ENCODE measurements around the gene ATCAY. TPM values are rescaled to one million over a fixed set of nuclear protein-coding genes. Genes with fewer than 3 reads are reported as not detected.

Gene ATCAY
- total RNA-seq, 4 donors from 2014 or later = not detected

- in situ Hi-C loops (cut with MboI; ENCODE audit: low sequenced_read_pairs in 4 of 4) = no loop called here
- intact Hi-C loops (cut with DNase I; ENCODE audit: low total_unique reads) = no loop called here
- no peak for TF ChIP-seq POLR2A (IDR thresholded peaks at IDR 0.05)
- TF ChIP-seq, protein P1, sequence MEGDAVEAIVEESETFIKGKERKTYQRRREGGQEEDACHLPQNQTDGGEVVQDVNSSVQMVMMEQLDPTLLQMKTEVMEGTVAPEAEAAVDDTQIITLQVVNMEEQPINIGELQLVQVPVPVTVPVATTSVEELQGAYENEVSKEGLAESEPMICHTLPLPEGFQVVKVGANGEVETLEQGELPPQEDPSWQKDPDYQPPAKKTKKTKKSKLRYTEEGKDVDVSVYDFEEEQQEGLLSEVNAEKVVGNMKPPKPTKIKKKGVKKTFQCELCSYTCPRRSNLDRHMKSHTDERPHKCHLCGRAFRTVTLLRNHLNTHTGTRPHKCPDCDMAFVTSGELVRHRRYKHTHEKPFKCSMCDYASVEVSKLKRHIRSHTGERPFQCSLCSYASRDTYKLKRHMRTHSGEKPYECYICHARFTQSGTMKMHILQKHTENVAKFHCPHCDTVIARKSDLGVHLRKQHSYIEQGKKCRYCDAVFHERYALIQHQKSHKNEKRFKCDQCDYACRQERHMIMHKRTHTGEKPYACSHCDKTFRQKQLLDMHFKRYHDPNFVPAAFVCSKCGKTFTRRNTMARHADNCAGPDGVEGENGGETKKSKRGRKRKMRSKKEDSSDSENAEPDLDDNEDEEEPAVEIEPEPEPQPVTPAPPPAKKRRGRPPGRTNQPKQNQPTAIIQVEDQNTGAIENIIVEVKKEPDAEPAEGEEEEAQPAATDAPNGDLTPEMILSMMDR (IDR thresholded peaks at IDR 0.05 in 4 of 5, conservative IDR thresholded peaks at IDR 0.05 in 1 of 5) = no peak
- Histone ChIP-seq H3K9me3 (no peaks in the 10 kb centered on the region), H3K4me3 (no peak overlapping the region), H3K27ac (no peak overlapping the region), H3K4me1 (no peaks in the 10 kb centered on the region), H3K27me3 (peaks cover 0 to 3% (median 0%) of the 10 kb centered on the region in 3 donors), H3K36me3 (no peaks in the 10 kb centered on the region)
- ATAC-seq (no peak), DNase-seq (no peak)
Observed at GRCh38 chr19:3849092-3849491, 31.4 kb upstream of the ATCAY start.

DNA sequence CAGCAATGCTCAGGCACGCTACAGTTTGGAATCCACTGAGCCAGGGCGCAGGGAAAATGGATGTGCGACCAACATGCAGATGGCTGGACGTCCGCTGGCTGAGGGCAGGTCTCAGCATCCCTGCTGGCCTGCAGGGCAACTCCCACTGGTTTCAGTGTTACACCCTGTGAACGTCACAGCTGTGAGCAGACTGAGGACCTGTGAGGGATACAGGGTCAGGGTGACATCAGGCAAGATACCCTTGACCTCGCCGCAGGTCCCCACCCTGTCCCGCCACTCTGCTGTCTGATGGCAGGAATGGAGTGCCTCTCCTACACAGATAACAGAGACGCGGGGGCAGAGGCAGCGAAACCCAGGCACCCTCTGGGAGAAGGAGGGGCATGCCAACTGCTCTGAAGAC lies 30.7 kb upstream of the ATCAY start:
- in situ Hi-C loops (cut with MboI; ENCODE audit: low sequenced_read_pairs in 4 of 4) = no loop called here
- peaks cover 0 to 3% (median 0%) of the 10 kb centered on the region in 3 donors for H3K27me3 ChIP-seq
- ATAC-seq = no peak

DNA sequence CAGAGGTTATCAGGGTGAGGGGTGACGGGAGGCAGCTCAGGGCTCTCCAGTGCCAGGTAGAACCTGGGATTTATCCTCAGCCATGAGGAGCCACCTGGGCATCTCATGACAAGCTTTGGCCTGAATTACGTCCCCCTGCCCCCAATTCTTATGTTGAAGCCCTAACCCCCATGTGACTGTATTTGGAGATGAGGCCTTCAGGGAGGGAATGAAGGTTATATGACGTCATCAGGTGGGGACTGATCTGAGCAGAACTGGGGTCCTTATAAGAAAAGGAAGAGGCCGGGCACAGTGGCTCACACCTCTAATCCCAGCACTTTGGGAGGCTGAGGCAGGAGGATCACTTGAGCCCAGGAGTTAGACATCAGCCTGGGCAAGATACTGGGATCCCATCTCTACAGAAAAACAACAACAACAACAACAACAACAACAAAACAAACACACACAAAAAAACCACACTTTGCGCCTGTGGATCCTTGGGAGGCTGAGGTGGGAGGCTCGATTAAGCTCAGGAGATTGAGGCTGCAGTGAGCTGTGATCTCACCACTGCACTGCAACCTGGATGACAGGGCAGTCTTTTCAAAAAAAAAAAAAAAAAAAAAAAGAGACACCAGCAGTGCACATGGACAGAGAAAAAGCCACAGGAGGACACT lies 30.0 kb upstream of the ATCAY start:
- DNase-seq (no peak), ATAC-seq (no peak)
- TF ChIP-seq, protein P1 (IDR thresholded peaks at IDR 0.05 in 4 of 5, conservative IDR thresholded peaks at IDR 0.05 in 1 of 5) = no peak
- TF ChIP-seq POLR2A (IDR thresholded peaks at IDR 0.05) = no peak
- no peak overlapping the region for H3K4me3 ChIP-seq
- H3K4me1 ChIP-seq = no peaks in the 10 kb centered on the region
- H3K27me3 ChIP-seq = peaks cover 0 to 3% (median 0%) of the 10 kb centered on the region in 3 donors
- H3K36me3 ChIP-seq = no peaks in the 10 kb centered on the region
- H3K27ac ChIP-seq = no peak overlapping the region
- intact Hi-C loops (cut with DNase I; ENCODE audit: low total_unique reads) (no loop called here), in situ Hi-C loops (cut with MboI; ENCODE audit: low sequenced_read_pairs in 4 of 4) (no loop called here)
- H3K9me3 ChIP-seq = no peaks in the 10 kb centered on the region

More for the DNA sequence above, 30.7 kb upstream of the ATCAY start:
- no peaks in the 10 kb centered on the region for H3K36me3 ChIP-seq
- no peaks in the 10 kb centered on the region for H3K9me3 ChIP-seq
- no peak overlapping the region for H3K27ac ChIP-seq
- H3K4me1 ChIP-seq = no peaks in the 10 kb centered on the region
- intact Hi-C loops (cut with DNase I; ENCODE audit: low total_unique reads) = no loop called here
- TF ChIP-seq, protein P1 (IDR thresholded peaks at IDR 0.05 in 4 of 5, conservative IDR thresholded peaks at IDR 0.05 in 1 of 5) = no peak
- TF ChIP-seq POLR2A (IDR thresholded peaks at IDR 0.05) = no peak
- DNase-seq = no peak
- H3K4me3 ChIP-seq = no peak overlapping the region

DNA sequence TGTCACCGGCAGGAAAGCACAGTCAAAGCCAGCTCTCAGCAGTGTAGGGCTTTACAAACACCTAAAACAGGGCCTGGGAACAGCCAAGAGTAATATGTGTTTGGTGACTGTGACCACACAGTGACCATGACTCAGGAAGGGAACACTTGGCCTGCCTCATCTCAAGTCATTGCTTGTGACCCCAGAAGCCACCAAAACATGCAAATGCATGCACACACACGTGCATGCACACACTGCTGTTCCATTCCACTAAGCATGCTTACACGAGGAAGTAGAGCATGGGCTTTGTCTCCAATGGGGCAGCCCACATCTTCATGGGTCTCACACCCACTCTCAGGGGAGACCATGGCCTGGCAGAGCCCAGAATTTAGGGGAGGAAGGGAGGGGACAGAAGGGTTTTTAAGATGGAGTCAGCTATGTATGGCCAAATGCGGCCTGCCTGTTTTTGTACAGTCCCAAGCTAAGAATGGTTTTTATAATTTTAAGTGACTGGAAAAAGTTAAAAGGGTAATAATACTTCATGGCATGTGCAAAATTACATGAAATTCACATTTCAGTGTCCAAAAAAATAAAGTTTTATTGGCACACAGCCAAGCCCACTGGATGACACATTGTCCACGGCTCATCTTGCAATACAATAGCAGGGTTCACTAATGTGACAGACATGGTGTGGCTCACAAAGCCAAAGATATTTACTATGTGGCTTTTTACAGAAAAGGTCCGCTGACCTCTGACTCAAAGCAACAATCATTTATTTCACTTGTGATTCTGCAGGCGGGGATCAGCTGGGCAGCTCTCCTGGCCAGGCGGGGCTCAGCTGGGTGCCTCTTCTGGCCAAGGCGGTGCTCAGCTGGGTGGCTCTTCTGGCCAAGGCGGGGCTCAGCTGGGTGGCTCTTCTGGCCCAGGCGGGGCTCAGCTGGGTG lies 29.0 kb upstream of the ATCAY start:
- in situ Hi-C loops (cut with MboI; ENCODE audit: low sequenced_read_pairs in 4 of 4) = no loop called here

More for the DNA sequence above, 29.0 kb upstream of the ATCAY start:
- intact Hi-C loops (cut with DNase I; ENCODE audit: low total_unique reads) = no loop called here
- Histone ChIP-seq H3K36me3 (no peaks in the 10 kb centered on the region), H3K27ac (no peak overlapping the region), H3K9me3 (no peaks in the 10 kb centered on the region), H3K4me3 (no peak overlapping the region), H3K4me1 (no peaks in the 10 kb centered on the region), H3K27me3 (peaks cover 0 to under 1% (median 0%) of the 10 kb centered on the region in 3 donors)
- TF ChIP-seq POLR2A (IDR thresholded peaks at IDR 0.05) = no peak
- TF ChIP-seq, protein P1 (IDR thresholded peaks at IDR 0.05 in 4 of 5, conservative IDR thresholded peaks at IDR 0.05 in 1 of 5) = no peak
- no peak for DNase-seq
- ATAC-seq = no peak

Data from gastrocnemius medialis (tissue), 4 donors.